GM03348 (cell line): ENCODE data around the gene S100A10.

ENCODE experiments used
- DNase-seq: peaks from one replicate; pipeline ENCODE4 v3.0.0; 2012; ENCODE audit warnings: low spot score

The S100A10 gene

DNA sequence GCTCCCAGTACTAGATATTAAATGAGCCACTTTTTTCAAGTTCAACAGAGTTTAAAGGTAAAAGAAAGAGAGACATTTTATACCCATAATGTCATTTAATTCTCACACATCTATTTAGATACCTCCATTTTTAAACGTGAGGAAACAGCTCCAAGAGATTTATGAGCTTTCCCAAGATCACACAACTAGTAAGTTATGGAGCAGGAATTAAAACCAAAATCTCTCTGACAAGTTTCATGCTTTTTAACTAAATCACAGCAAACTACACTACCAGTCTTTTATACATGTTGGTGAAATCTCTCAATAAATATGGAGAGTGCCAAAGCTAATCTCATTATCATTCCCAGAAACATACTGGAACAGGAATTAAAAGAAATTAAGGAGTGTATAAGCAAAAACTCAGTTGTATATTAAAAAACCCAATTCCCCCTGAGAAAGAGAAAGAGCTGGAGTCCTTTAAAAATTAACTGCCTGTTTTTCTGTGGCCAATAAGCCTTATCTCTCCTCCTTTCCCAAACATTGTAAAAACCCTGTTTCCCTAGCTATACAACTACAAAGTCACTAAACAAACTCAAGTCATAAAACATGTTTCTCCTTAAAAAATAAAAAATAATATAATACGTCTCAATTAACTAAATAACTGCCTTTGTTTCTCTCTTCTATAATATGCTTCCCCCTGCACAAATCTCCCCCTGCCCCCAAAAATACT lies 57.6 kb downstream of the S100A10 start:
- no peak for DNase-seq

DNA sequence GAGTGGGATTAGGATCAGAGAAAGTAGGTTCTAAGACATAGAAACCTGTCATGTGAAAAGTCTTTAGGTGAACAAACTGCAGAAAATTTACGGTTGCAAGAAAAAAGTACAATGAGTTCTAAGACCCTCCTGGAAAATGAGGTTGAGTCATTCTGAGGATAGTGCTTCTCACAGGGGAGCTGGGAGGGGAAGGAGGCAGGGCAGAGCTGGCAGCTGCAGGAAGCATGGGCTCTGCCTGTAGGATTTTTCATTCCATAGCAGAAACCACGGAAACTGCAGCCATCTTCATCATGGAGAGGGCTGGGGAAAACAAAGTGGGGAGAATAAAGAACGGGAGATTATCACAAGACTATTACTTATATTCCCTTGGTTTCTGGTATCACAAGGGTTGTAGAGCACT lies 58.5 kb downstream of the S100A10 start:
- no peak for DNase-seq

DNA sequence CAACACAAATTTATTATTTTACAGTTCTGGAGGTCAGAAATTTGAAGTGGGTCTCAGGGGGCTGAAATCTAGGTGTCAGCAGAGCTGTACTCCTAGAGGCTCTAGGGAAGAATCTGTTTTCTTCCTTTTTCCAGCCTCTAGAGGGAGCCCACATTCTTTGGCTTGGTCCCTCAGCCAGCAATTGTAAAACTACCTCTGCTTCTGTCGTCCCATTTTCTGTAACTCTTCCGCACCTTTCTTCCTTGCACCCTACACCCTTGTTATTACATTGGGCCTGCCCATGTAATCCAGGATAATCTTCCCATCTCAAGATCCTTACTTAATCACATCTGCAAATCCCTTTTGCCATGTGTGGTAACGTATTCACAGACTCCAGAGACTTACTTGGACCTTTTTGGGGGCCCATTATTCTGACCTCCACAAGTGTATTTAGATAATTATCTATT lies 59.6 kb downstream of the S100A10 start:
- peak; percentile 70 for DNase-seq
